ENCODE results near the gene WAPL.
"Not testable (repeated sequence)": the region's sequence is repeated elsewhere in the genome, so short reads cannot be mapped to it uniquely, and the experiment has no call there.

WAPL gene

DNA sequence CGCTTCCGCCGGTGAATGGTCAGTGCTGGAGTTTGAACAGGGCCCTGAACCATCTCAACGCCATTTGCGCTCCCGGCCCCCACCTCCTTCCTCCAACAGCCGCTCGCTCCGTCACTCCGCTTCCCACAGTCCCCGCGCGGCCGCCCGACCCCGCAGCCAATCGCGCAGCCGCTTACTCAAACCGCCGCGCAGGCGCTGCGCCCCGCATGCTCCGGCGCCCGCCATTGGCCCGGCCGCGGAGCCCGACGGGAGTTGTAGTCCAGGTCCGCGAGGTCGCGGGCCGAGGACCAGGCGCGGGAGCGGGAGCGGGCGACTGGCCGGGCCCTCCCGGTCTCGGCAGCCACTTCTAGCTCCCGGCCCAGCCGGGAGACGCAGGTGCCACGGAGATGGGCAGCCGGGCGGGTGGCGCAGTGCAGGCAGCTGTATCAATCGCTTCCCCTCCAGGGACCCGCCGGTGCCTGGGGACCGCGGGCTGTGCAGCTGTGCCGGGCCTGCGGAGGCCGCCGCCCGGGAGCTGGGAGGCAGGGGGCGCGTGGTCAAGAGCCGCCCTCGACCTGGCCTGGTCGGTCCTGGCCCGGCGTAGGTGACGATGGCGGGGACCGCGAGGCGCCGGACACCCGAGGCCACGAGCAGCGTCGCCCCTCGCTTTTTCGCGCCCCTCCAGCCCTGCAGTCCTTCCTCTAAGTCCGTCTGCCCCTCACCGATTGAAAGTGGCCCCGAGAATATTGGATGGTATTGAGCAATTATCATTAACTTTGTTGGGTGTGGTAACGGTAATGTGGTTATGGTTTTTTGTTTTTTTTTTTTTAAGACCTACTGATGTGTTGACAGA is at the start of gene WAPL:
TSS of gene WAPL (minus strand) at position 115 of the 832 bp plus-strand sequence. CDS start 3,723 bp downstream, outside the sequence.
- DNase-seq, result peak; percentile 93

DNA sequence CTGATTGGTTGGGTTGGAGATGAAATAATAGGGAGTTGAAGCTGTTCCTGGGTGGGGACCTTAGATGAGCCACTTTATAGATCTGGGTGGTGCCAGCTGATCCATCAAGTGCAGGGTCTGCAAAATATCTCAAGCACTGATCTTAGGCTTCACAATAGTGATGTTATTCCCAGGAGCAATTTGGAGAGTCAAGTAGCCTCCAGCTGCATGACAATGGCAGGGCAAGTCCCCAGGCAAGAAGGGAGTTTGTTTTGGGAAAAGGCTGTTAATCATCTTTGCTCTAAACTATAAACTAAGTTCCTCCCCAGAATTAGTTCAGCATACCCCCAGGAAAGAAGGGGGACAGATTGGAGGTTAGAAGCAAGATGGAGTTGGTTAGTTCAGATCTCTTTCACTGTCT is 47.7 kb upstream of the WAPL start:
- DNase-seq, result no peak

DNA sequence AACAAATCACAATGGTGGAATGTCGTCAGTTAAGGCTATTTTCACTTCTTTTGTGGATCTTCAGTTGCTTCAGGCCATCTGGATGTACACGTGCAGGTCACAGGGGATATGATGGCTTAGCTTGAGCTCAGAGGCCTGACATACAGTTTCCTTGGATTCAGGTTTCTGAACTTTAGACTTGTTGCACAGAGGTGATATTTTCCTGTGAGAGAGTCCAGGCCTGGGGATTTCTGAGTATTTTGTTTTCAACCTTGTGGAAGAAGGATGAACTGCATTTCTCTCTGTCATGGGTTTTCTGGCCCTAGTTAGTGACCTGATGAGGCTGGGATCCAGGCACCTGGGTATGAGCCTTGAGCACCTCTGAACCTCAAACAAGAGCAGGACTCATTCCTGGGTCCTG is 44.9 kb upstream of the WAPL start:
- not testable (repeated sequence) for DNase-seq

GRCh38 chr10:86563338-86563737 is 41.7 kb upstream of the WAPL start:
- DNase-seq, result not testable (repeated sequence)

- DNase-seq, result not testable (repeated sequence)
These were observed 37.1 kb upstream of the WAPL start for GRCh38 chr10:86558695-86559094.

GRCh38 chr10:86556933-86557649 is 35.5 kb upstream of the WAPL start:
- no peak for DNase-seq

- no peak for DNase-seq
These were observed 34.9 kb upstream of the WAPL start for GRCh38 chr10:86556532-86556931.

- no peak for DNase-seq
These were observed 32.0 kb upstream of the WAPL start for GRCh38 chr10:86553639-86554038.

DNA sequence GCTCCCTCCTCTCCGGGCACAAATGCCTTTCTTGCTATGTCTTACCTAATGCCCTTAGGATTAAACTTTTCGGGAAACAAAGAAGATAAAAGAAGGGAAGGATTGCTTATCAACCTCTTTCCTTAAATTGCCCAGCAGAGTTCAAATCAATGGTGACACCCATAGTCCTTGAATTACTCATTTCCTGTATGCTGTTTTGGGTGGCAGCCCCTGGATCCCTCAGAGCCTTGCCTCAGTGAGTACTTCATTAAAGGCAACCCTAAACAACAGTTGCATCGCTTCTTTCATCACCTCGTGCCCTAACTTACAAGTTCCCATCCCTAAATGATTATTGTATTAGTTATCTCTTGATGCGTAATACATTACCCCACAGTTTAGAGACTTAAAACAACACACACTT is 31.6 kb upstream of the WAPL start:
- no peak for DNase-seq

- no peak for DNase-seq
These were observed 25.7 kb upstream of the WAPL start for GRCh38 chr10:86547296-86547695.

- no peak for DNase-seq
These were observed 23.5 kb upstream of the WAPL start for GRCh38 chr10:86545101-86545500.

DNA sequence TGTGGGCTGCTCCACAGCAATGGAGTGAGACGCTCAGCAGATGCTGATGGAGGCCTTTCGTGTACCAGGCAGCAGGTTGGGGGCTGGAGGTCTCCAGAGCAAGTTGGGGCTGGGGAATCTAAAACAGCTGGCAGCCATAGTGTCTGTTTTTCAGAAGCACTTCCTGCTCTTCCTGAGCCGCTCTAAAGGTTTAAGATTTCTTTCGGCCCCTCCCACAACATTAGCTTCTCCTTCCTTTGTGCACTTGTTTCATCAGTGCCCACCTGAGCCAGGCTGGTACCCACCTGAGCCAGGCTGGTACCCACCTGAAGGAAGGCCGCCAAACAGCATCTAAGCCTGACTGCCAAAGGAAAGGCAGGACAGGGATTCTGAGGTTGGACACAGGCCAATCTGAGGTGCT is 18.4 kb upstream of the WAPL start:
- no peak for DNase-seq

GRCh38 chr10:86538547-86538946 is 17.0 kb upstream of the WAPL start:
- no peak for DNase-seq

GRCh38 chr10:86538040-86538439 is 16.4 kb upstream of the WAPL start:
- not testable (repeated sequence) for DNase-seq

DNA sequence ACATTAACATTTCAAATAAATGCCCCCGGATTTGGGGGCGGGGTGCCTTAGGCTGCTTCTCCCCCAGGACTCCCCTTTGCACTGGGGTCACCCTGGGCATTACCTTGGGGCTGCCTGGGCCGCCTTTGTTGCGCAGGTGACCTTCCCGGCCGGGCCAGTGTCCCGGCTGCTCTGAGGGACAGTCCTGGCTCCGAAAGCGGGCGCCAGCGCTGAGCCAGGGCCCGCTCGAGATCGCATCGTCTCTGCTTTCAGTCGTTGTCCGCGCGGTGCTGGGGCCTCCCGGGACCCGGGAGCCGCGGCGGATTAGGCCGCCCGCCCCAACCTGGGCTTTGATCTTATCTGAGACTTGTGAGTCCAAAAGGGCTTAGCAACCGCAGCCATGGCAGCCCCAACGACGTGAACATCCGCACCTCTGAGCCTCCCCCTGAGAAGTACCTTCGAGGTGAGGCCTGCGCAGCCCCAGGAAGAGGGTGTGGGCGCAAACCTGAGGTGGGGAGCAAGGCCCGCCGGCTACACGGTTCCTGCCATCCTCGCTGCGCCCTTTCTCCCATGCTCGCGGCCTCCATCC is 14.8 kb upstream of the WAPL start:
- DNase-seq, result peak; percentile 27

DNA sequence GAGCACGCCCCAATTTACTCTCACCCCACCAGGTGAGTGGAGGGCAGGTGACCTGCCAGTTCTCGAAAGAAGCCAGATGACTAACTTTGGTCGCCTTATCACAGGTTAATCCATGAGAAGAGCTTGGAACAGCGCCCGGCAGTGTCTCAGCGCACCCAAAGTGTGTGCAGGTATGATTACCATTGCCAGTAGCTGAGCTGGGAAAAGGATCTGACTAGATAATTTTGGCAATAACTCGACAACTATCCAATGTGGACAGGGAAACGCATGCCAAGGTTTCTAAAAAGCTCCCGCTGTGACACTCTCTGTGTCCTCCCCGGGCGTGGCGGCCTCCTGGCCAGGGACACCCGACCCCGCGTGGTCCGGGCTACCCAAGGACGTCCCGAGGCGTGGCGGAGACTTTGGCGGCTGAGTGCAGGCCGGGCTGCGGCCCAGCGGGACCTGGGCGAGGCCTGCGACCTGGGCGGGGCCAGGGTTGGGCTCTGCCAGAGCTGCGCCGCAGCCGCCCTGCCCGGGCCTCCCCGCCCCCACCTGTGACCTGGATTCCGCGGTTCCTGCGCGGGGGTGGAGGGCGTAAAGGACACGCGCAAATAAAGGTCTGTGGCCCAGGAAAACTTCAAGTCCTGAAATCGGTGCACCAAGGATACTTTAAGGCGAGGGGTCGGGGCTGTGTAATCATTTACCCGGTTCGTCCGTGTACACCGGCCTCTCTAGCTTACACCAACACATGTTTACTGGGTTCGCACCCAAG is 13.7 kb upstream of the WAPL start:
- DNase-seq, result peak; percentile 34

GRCh38 chr10:86533328-86533727 is 11.7 kb upstream of the WAPL start:
- no peak for DNase-seq

DNA sequence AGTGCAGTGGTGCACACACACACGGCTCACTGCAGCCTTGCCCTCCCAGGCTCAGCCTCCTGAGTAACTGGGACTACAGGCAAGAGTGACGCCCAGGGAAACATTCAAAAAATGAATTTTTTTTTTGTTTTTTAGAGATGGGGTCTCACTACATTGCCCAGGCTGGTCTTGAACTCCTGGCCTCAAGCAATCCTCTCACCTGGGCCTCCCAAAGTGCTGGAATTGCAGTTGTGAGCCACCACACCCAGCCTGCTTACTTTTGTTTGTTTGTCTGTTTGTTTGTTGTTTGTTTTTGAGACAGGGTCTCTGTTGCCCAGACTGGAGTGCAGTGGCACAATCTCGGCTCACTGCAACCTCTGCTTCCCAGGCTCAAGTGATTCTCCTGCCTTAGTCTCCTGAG is 7.1 kb upstream of the WAPL start:
- DNase-seq, result not testable (repeated sequence)

GRCh38 chr10:86526606-86527005 is 5.0 kb upstream of the WAPL start:
- no peak for DNase-seq

DNA sequence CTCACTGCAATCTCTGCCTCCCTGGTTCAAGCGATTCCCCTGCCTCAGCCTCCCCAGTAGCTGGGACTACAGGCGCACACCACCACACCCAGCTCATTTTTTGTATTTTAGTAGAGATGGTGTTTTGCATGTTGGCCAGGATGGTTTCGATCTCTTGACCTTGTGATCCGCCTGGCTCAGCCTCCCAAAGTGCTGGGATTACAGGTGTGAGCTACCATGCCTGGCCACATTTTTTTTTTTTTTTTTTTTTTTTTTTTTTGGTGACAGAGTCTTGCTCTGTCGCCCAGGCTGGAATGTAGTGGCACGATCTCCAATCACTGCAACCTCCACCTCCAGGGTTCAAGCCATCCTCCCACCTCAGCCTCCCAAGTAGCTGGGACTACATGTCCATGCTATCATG is 4.1 kb upstream of the WAPL start:
- DNase-seq, result not testable (repeated sequence)

- no peak for DNase-seq
These were observed 2.8 kb upstream of the WAPL start for GRCh38 chr10:86524225-86524962.

- no peak for DNase-seq
These were observed 1.8 kb upstream of the WAPL start for GRCh38 chr10:86523348-86523747.

GRCh38 chr10:86522510-86522855 is 891 bp upstream of the WAPL start:
- no peak for DNase-seq
